ENCODE measurements around the gene PPP1R3E.
"Not testable (repeated sequence)": the region's sequence is repeated elsewhere in the genome, so short reads cannot be mapped to it uniquely, and the experiment has no call there.

The PPP1R3E gene

DNA sequence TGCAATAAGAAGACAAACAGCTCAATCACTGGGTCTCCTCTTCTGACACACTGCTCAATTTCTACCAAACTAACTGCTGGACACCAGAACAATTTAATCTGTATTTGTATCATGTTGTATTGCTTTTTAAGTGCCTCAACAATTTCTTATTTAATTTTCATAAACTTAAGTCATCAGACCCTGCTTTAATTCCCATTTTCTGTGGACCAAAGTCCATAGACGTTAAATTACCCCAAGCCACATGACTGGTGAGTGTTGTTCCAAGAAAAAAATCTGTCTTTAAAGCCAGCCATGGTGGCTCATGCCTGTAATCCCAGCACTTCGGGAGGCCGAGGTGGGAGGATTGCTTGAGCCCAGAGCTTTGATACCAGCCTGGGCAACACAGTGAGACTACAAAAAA, 25.5 kb downstream of the PPP1R3E start:
- TF ChIP-seq, protein P1, sequence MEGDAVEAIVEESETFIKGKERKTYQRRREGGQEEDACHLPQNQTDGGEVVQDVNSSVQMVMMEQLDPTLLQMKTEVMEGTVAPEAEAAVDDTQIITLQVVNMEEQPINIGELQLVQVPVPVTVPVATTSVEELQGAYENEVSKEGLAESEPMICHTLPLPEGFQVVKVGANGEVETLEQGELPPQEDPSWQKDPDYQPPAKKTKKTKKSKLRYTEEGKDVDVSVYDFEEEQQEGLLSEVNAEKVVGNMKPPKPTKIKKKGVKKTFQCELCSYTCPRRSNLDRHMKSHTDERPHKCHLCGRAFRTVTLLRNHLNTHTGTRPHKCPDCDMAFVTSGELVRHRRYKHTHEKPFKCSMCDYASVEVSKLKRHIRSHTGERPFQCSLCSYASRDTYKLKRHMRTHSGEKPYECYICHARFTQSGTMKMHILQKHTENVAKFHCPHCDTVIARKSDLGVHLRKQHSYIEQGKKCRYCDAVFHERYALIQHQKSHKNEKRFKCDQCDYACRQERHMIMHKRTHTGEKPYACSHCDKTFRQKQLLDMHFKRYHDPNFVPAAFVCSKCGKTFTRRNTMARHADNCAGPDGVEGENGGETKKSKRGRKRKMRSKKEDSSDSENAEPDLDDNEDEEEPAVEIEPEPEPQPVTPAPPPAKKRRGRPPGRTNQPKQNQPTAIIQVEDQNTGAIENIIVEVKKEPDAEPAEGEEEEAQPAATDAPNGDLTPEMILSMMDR (IDR thresholded peaks at IDR 0.05): no peak
- Histone ChIP-seq H3K27ac (no peak overlapping the region), H3K4me3 (no peak overlapping the region)
- DNase-seq (ENCODE audit: low spot score): no peak

DNA sequence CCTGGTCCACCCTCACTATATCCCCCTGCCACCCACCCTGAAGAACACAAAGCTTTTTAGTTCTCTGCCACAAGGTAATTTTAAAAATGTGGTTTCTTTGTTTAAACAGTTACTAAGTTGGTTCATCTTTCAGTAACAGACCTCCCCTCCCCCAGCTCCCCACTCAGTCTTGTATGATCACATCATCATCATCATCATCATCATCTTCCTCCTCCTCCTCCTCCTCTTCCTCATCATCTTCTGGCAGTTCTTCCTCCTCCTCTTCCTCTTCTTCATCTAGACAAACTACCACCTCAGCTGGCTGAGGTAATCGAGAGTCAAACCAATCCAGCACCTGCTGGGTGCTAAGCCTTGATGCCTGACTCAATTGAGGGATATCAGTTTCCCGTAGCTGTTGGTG, 27.2 kb downstream of the PPP1R3E start:
- TF ChIP-seq, protein P1 (IDR thresholded peaks at IDR 0.05): no peak
- no peak for DNase-seq (ENCODE audit: low spot score)
- Histone ChIP-seq H3K4me3 (no peak overlapping the region), H3K27ac (no peak overlapping the region)

DNA sequence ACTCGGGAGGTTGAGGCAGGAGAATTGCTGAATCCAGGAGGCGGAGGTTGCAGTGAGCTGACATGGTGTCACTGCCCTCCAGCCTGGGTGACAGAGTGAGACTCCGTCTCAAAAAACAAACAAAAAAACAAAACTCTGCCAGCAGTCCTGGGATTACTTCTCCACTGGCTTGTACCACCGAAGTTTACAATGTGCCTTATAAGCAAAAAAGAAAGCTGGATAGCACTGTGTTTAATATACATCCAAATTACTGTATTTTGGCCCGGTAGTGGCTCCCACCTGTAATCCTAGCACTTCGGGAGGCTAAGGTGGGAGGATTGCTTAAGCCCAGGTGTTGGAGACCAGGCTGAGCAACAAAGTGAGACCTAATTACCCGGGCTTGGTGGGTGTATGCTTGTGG, 33.5 kb downstream of the PPP1R3E start:
- no peak overlapping the region for H3K4me3 ChIP-seq
- H3K27ac ChIP-seq: no peak overlapping the region
- DNase-seq (ENCODE audit: low spot score): no peak
- TF ChIP-seq, protein P1 (IDR thresholded peaks at IDR 0.05): no peak

DNA sequence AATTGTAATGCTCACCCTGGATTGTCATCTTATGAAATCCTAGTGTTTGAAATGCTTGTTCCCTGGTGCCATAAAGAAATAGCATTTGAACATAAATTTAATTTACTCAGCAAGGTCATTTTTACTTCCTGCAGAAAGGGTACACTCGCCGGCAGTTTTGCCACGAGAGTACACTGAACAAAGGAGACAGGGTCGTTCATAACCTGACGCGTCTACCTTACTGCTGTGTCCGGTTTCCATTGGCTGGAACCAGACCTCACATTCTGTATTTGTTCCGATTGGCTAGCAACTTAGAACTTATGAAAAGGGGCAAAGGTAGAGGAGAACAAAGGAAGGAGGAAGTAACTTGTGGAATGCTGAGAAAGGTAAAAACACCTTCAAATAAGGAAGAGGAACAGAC, 41.8 kb downstream of the PPP1R3E start:
- not testable (repeated sequence) for H3K4me3 ChIP-seq; H3K27ac ChIP-seq; DNase-seq (ENCODE audit: low spot score)

DNA sequence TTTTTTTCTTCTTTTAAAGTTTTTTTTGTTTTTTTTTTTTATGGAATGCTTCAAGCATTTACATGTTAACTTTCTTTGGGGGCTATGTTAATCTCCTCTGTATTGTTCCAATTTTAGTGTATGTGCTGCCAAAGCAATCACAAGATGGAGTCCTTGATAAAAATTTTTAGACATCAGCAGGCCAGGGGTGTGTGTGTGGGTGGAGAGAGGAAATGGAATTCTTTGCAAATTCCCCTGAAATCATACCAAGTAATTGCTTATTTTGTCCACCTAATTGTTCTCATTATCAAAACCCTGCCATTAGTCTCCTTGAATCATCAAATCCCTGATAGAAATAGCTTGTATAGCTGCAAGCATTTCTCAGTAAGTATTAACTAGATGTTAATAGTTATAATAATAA, 43.2 kb downstream of the PPP1R3E start:
- no peak overlapping the region for H3K27ac ChIP-seq
- H3K4me3 ChIP-seq: no peak overlapping the region
- TF ChIP-seq, protein P1 (IDR thresholded peaks at IDR 0.05): no peak
- DNase-seq (ENCODE audit: low spot score): no peak

DNA sequence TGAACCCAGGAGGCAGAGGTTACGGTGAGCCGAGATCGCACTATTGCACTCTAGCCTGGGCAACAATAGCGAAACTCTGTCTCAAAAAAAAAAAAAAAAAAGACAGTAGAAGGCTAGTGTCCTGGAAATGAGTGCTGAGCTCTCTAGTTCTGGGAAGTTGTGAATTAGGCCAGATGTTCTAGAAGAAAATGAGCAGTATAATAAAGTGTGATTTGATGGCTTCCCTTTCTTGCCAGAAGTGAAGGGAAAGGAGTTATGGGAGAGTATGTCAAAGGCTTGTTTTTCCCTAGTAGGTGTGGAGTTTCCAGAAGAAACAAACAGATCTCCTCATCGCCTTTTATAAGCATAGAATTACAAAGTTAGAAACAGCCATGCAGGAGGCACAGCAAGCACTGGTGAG, 44.4 kb downstream of the PPP1R3E start:
- TF ChIP-seq, protein P1 (IDR thresholded peaks at IDR 0.05): no peak
- DNase-seq (ENCODE audit: low spot score): no peak
- no peak overlapping the region for H3K4me3 ChIP-seq
- no peak overlapping the region for H3K27ac ChIP-seq

DNA sequence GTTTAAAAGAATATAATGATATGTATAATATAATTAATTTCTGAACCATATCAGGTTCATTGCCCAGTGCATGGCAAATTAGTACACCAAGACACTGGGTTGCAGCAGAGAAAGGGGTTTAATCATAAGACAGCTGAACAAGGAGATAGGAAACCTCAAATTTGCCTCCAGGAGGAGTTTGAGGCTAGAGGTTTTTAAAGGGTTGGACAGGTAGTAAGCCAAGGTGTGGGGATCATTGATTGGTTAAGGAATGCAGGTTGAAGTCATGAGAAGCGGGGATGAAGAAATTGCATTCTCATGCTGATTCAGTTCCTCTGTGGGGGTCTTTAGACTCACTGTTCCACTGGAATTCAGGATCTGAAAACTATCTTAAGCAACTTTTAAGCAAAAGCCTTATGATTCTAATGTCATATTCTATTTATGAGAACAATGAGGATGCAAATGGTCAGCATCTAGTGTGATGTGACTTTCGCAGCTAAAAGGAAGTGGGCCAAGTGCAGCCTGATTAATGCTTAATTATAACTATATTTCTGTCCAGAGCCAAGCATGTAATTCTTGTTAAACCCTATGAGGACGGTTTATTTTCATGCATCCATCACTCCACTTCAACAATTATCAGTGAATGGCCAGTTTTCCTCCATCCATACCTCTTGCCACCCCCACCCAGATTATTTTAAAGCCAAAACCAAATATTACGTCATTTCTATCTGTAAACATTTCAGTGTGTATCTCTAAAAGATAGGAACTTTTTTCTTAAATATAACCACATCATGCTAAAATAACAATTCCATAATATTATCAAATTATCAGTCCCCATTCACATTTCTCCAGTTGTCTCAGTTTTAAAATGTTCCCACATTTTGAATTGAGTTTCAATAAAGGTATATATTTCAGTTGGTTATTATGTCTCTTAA, 50.0 kb downstream of the PPP1R3E start:
- TF ChIP-seq, protein P1 (IDR thresholded peaks at IDR 0.05): no peak
- H3K4me3 ChIP-seq: no peak overlapping the region
- no peak overlapping the region for H3K27ac ChIP-seq
- no peak for DNase-seq (ENCODE audit: low spot score)

Measured in coronary artery (tissue), 2 donors.